ENCODE data around the gene KIF26B. TPM values are rescaled to one million over a fixed set of nuclear protein-coding genes. Genes with fewer than 3 reads are reported as not detected.

KIF26B gene
- total RNA-seq, 1 donor from 2014 or later = 3.8 TPM

- ATAC-seq (no peak), DNase-seq (ENCODE audit: missing footprints) (no peak)
- intact Hi-C loops (cut with DNase I) = no loop called here
These were observed 257.5 kb downstream of the KIF26B start for GRCh38 chr1:245412306-245412705.

- ATAC-seq (no peak), DNase-seq (ENCODE audit: missing footprints) (no peak)
- intact Hi-C loops (cut with DNase I) = no loop called here
These were observed 262.0 kb downstream of the KIF26B start for GRCh38 chr1:245416781-245417180.

GRCh38 chr1:245418077-245418476 lies 263.3 kb downstream of the KIF26B start:
- ATAC-seq = no peak
- intact Hi-C loops (cut with DNase I) = no loop called here
- no peak for DNase-seq (ENCODE audit: missing footprints)

- ATAC-seq (no peak), DNase-seq (ENCODE audit: missing footprints) (no peak)
- intact Hi-C loops (cut with DNase I) = no loop called here
These were observed 264.7 kb downstream of the KIF26B start for GRCh38 chr1:245419461-245419978.

GRCh38 chr1:245419989-245420388 lies 265.2 kb downstream of the KIF26B start:
- DNase-seq (ENCODE audit: missing footprints) (no peak), ATAC-seq (no peak)
- intact Hi-C loops (cut with DNase I) = no loop called here

GRCh38 chr1:245420926-245421325 lies 266.1 kb downstream of the KIF26B start:
- intact Hi-C loops (cut with DNase I) = no loop called here

GRCh38 chr1:245428681-245429080 lies 273.9 kb downstream of the KIF26B start:
- intact Hi-C loops (cut with DNase I) = no loop called here
- ATAC-seq (no peak), DNase-seq (ENCODE audit: missing footprints) (no peak)

More at GRCh38 chr1:245420926-245421325, 266.1 kb downstream of the KIF26B start:
- no peak for ATAC-seq
- no peak for DNase-seq (ENCODE audit: missing footprints)

GRCh38 chr1:245431706-245432105 lies 276.9 kb downstream of the KIF26B start:
- intact Hi-C loops (cut with DNase I) = no loop called here
- ATAC-seq (no peak), DNase-seq (ENCODE audit: missing footprints) (no peak)

GRCh38 chr1:245432228-245432875 lies 277.6 kb downstream of the KIF26B start:
- no peak for DNase-seq (ENCODE audit: missing footprints)
- ATAC-seq = no peak
- intact Hi-C loops (cut with DNase I) = no loop called here

- DNase-seq (ENCODE audit: missing footprints) = no peak
- no peak for ATAC-seq
- intact Hi-C loops (cut with DNase I) = no loop called here
These were observed 278.8 kb downstream of the KIF26B start for GRCh38 chr1:245433561-245433960.

- DNase-seq (ENCODE audit: missing footprints) (no peak), ATAC-seq (no peak)
- intact Hi-C loops (cut with DNase I) = no loop called here
These were observed 279.5 kb downstream of the KIF26B start for GRCh38 chr1:245434280-245434679.

- no peak for DNase-seq (ENCODE audit: missing footprints)
- no peak for ATAC-seq
- intact Hi-C loops (cut with DNase I) = no loop called here
These were observed 281.6 kb downstream of the KIF26B start for GRCh38 chr1:245436407-245436806.

GRCh38 chr1:245437369-245438062 lies 282.7 kb downstream of the KIF26B start:
- intact Hi-C loops (cut with DNase I) = no loop called here
- no peak for ATAC-seq
- no peak for DNase-seq (ENCODE audit: missing footprints)

- intact Hi-C loops (cut with DNase I) = no loop called here
- DNase-seq (ENCODE audit: missing footprints) = no peak
- no peak for ATAC-seq
These were observed 286.1 kb downstream of the KIF26B start for GRCh38 chr1:245440922-245441321.

GRCh38 chr1:245441689-245442088 lies 286.9 kb downstream of the KIF26B start:
- no peak for ATAC-seq
- intact Hi-C loops (cut with DNase I) = no loop called here
- no peak for DNase-seq (ENCODE audit: missing footprints)

GRCh38 chr1:245444147-245444828 lies 289.5 kb downstream of the KIF26B start:
- no peak for ATAC-seq
- intact Hi-C loops (cut with DNase I) = no loop called here
- no peak for DNase-seq (ENCODE audit: missing footprints)

- intact Hi-C loops (cut with DNase I) = no loop called here
- ATAC-seq = no peak
These were observed 290.2 kb downstream of the KIF26B start for GRCh38 chr1:245444945-245445344.

GRCh38 chr1:245448531-245448930 lies 293.7 kb downstream of the KIF26B start:
- no peak for DNase-seq (ENCODE audit: missing footprints)
- no peak for ATAC-seq
- intact Hi-C loops (cut with DNase I) = no loop called here

More at GRCh38 chr1:245444945-245445344, 290.2 kb downstream of the KIF26B start:
- DNase-seq (ENCODE audit: missing footprints) = no peak

- no peak for DNase-seq (ENCODE audit: missing footprints)
- no peak for ATAC-seq
- intact Hi-C loops (cut with DNase I) = no loop called here
These were observed 294.2 kb downstream of the KIF26B start for GRCh38 chr1:245448975-245449431.

GRCh38 chr1:245453541-245453940 lies 298.8 kb downstream of the KIF26B start:
- no peak for ATAC-seq
- DNase-seq (ENCODE audit: missing footprints) = no peak
- intact Hi-C loops (cut with DNase I) = no loop called here

Measured in Right ventricle myocardium inferior (tissue), 1 donor.